Neural cell (in vitro differentiated cells): Measurements from ENCODE around the gene TTLL12.
"Not testable (repeated sequence)": the region's sequence is repeated elsewhere in the genome, so short reads cannot be mapped to it uniquely, and the experiment has no call there.

ENCODE experiments used
- CTCF ChIP-seq: fragments of 450-650 bp; IDR thresholded peaks from 2 replicates; pipeline ENCODE4 v1.5.1; 2014; ENCODE audit warnings: antibody characterized with exemption, mild to moderate bottlenecking, moderate library complexity; ENCODE audit not compliant: poor library complexity, severe bottlenecking
- EZH2 ChIP-seq: fragments of 200-600, 300-800 bp; shearing (Covaris generic), sonication (generic); IDR thresholded peaks from 2 replicates; pipeline ENCODE4 v1.6.1; 2014; ENCODE audit warnings: antibody characterized with exemption, low read length, borderline replicate concordance, mild to moderate bottlenecking; ENCODE audit not compliant: insufficient read depth, poor library complexity, severe bottlenecking
- MXI1 ChIP-seq: fragments of 450-650 bp; conservative IDR thresholded peaks from 2 replicates; pipeline ENCODE4 v1.6.1; 2014; ENCODE audit warnings: antibody characterized with exemption, mild to moderate bottlenecking; ENCODE audit not compliant: poor library complexity, severe bottlenecking
- POLR2AphosphoS5 ChIP-seq: IDR thresholded peaks from 2 replicates; pipeline ENCODE4 v1.6.1; 2012
- RAD21 ChIP-seq: fragments of 450-650 bp; conservative IDR thresholded peaks from 2 replicates; pipeline ENCODE4 v1.6.1; 2014; ENCODE audit warnings: antibody characterized with exemption, mild to moderate bottlenecking, moderate library complexity
- REST ChIP-seq: IDR thresholded peaks from 2 replicates; pipeline ENCODE4 v1.6.1; 2012; ENCODE audit warnings: borderline replicate concordance
- SMC3 ChIP-seq: fragments of 450-650 bp; conservative IDR thresholded peaks from 2 replicates; pipeline ENCODE4 v1.6.1; 2014; ENCODE audit warnings: antibody characterized with exemption, mild to moderate bottlenecking, moderate library complexity; ENCODE audit not compliant: poor library complexity
- TAF1 ChIP-seq: IDR thresholded peaks from 2 replicates; pipeline ENCODE4 v1.6.1; 2012; ENCODE audit warnings: low read depth

- not testable (repeated sequence) for TF ChIP-seq RAD21, POLR2AphosphoS5, EZH2, CTCF, TAF1, SMC3, REST, MXI1
These were observed 41.6 kb downstream of the TTLL12 start for GRCh38 chr22:43145371-43145770.
